Measurements from ENCODE around the gene IFITM2. TPM values are rescaled to one million over a fixed set of nuclear protein-coding genes. Genes with fewer than 3 reads are reported as not detected.
"Not testable (repeated sequence)": the region's sequence is repeated elsewhere in the genome, so short reads cannot be mapped to it uniquely, and the experiment has no call there.

The IFITM2 gene
- total and polyA plus RNA-seq, 2 of the 13 experiments (the other 11 are each of a cell fraction or from before 2014, with no cell fraction given), result 13.8 to 267 TPM

DNA sequence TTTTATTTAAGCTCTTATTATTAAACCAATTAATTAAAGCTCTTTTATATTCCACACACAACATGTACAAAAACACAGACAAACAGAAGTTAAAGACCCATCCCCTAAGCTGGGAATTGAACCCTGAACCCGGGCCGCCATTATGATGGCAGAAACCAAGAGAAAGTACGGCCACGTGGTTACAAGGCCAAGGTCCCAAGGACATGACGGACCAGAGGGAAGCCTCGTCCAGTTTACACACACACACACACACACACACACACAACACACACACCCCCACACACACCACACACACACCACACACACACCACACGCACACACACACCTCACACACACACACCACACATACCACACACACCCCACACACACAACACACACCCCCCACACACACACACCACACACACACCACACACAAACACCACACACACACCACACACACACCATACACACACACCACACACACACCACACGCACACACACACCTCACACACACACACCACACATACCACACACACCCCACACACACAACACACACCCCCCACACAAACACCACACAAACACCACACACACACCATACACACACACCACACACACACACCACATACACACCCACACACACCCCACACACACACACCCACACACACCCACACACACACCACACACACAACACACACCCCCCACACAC is 41.8 kb downstream of the IFITM2 start (continued):
- TF ChIP-seq, protein P1, sequence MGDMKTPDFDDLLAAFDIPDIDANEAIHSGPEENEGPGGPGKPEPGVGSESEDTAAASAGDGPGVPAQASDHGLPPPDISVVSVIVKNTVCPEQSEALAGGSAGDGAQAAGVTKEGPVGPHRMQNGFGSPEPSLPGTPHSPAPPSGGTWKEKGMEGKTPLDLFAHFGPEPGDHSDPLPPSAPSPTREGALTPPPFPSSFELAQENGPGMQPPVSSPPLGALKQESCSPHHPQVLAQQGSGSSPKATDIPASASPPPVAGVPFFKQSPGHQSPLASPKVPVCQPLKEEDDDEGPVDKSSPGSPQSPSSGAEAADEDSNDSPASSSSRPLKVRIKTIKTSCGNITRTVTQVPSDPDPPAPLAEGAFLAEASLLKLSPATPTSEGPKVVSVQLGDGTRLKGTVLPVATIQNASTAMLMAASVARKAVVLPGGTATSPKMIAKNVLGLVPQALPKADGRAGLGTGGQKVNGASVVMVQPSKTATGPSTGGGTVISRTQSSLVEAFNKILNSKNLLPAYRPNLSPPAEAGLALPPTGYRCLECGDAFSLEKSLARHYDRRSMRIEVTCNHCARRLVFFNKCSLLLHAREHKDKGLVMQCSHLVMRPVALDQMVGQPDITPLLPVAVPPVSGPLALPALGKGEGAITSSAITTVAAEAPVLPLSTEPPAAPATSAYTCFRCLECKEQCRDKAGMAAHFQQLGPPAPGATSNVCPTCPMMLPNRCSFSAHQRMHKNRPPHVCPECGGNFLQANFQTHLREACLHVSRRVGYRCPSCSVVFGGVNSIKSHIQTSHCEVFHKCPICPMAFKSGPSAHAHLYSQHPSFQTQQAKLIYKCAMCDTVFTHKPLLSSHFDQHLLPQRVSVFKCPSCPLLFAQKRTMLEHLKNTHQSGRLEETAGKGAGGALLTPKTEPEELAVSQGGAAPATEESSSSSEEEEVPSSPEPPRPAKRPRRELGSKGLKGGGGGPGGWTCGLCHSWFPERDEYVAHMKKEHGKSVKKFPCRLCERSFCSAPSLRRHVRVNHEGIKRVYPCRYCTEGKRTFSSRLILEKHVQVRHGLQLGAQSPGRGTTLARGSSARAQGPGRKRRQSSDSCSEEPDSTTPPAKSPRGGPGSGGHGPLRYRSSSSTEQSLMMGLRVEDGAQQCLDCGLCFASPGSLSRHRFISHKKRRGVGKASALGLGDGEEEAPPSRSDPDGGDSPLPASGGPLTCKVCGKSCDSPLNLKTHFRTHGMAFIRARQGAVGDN (CRISPR knock-in tag; IDR thresholded peaks at IDR 0.05), result 0 out of 2 replicates have a peak, but pooled peaks have one; percentile 12
- peak; percentile 68; the same call in 1 of the 2 replicates for TF ChIP-seq HNRNPL (IDR thresholded peaks at IDR 0.05; ENCODE audit: low read depth, low read length)

DNA sequence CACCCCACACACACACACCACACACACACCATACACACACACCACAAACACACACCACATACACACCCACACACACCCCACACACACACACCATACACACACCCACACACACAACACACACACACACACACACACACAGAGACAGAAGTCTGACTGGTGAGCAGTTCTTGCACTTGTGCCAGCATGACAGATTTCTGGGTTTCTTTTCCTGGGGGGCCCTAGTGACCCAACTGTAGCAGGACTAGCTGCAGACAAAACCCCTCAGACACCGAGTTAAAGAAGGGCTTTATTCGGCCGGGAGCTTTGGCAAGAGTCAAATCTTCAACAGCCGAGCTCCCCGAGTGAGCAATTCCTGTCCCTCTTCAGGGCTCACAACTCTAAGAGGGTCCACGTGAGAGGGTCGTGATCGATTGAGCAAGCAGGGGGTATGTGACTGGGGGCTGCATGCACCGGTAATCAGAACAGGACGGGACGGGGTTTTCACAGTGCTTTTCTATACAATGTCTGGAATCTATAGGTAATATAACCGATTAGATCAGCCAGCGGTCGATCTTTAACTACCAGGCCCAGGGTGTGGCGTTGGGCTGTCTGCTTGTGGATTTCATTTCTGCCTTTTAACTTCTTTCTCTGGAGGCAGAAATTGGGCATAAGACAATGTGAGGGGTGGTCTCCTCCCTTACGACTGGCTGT is 42.6 kb downstream of the IFITM2 start:
- TF ChIP-seq ZBTB38 (CRISPR knock-in tag; IDR thresholded peaks at IDR 0.05), result peak; percentile 55; the same call in 1 of the 2 replicates
- H4K20me1 ChIP-seq (ENCODE audit: insufficient read depth, low read length); FAIRE-seq; H3K9me3 ChIP-seq (ENCODE audit: low read length); H3K79me2 ChIP-seq (ENCODE audit: insufficient read depth, low read length); H3K4me2 ChIP-seq (ENCODE audit: low read depth, low read length); POLR2A ChIA-PET; H3K27ac ChIP-seq (ENCODE audit: extremely low read length, insufficient read depth, low read length); H3K27me3 ChIP-seq (ENCODE audit: control insufficient read depth in 1 of 2, insufficient read depth in 2 of 2, low read length in 2 of 2); BruUV-seq (replicated peaks); H3K4me3 ChIP-seq (replicated peaks in 1 of 3; ENCODE audit: insufficient read depth in 1 of 3, low read depth in 2 of 3, low read length in 3 of 3); H3K36me3 ChIP-seq (replicated peaks in 1 of 2; ENCODE audit: control insufficient read depth in 1 of 2, insufficient read depth in 2 of 2, low read length in 2 of 2); in situ Hi-C loops (cut with HindIII; ENCODE audit: extremely low pct_ligation_motif_present, low pct_unique_long_range_greater_than_20kb); H3K9ac ChIP-seq (ENCODE audit: insufficient read depth, low read depth, low read length); ATAC-seq; intact Hi-C loops (cut with micrococcal nuclease; ENCODE audit: unreplicated experiment); DNase-seq (ENCODE audit: low spot score); H2AFZ ChIP-seq (ENCODE audit: low read length); CTCF ChIA-PET (ENCODE audit: low intra/inter-chr PET ratio, low total read pairs): not testable (repeated sequence)
- H3K4me1 ChIP-seq (ENCODE audit: insufficient read depth, low read length), result peaks cover 56% of the 10 kb centered on the region
- WGBS (ENCODE audit: low lambda C conversion rate), result 83% methylated on average over 15 of the region's 16 CpGs

Measured in HepG2 (cell line).